WTC11 (cell line): ENCODE data around the gene NPPA.

Source experiments
- CREB1 ChIP-seq: sonication (generic); formaldehyde crosslinking; IDR thresholded peaks from 2 replicates; pipeline ENCODE4 v1.8.0; 2023; ENCODE audit warnings: mild to moderate bottlenecking, missing genetic modification reagents
- ELF4 ChIP-seq: sonication (generic); formaldehyde crosslinking; IDR thresholded peaks from 2 replicates; pipeline ENCODE4 v1.8.1; 2022; ENCODE audit warnings: low read depth, mild to moderate bottlenecking, moderate library complexity, missing genetic modification reagents
- ESRRA ChIP-seq: sonication (generic); formaldehyde crosslinking; IDR thresholded peaks from 2 replicates; pipeline ENCODE4 v1.8.1; 2022; ENCODE audit warnings: mild to moderate bottlenecking, missing genetic modification reagents, borderline replicate concordance
- FOXK1 ChIP-seq: sonication (generic); formaldehyde crosslinking; IDR thresholded peaks from 2 replicates; pipeline ENCODE4 v1.8.0; 2022; ENCODE audit warnings: mild to moderate bottlenecking, moderate library complexity, missing genetic modification reagents
- GABPB1 ChIP-seq: sonication (generic); formaldehyde crosslinking; IDR thresholded peaks from 2 replicates; pipeline ENCODE4 v1.8.1; 2023; ENCODE audit warnings: mild to moderate bottlenecking, missing genetic modification reagents
- NFE2L1 ChIP-seq: sonication (generic); formaldehyde crosslinking; IDR thresholded peaks from 2 replicates; pipeline ENCODE4 v1.8.1; 2023; ENCODE audit warnings: missing genetic modification reagents
- SOX15 ChIP-seq: fragments of 250-450 bp; sonication (Bioruptor Pico); IDR thresholded peaks from 2 replicates; pipeline ENCODE4 v1.9.0; 2021; ENCODE audit warnings: mild to moderate bottlenecking
- ZBTB21 ChIP-seq: sonication (generic); formaldehyde crosslinking; IDR thresholded peaks from 2 replicates; pipeline ENCODE4 v1.8.1; 2023; ENCODE audit warnings: mild to moderate bottlenecking, missing genetic modification reagents, borderline replicate concordance
- ZNF423 ChIP-seq: fragments of 250-450 bp; sonication (Bioruptor Pico); IDR thresholded peaks from 2 replicates; pipeline ENCODE4 v2.1.2; 2022; ENCODE audit warnings: mild to moderate bottlenecking, moderate library complexity
- TF ChIP-seq, protein P1 (sequence below): sonication (generic); formaldehyde crosslinking; IDR thresholded peaks from 2 replicates; pipeline ENCODE4 v1.8.1; 2023; ENCODE audit warnings: mild to moderate bottlenecking, missing genetic modification reagents
- TF ChIP-seq, protein P2 (sequence below): fragments of 200-600 bp; IDR thresholded peaks from 2 replicates; pipeline ENCODE4 v1.8.0; 2022; ENCODE audit warnings: antibody characterized with exemption
- TF ChIP-seq, protein P3 (sequence below): sonication (generic); formaldehyde crosslinking; IDR thresholded peaks from 2 replicates; pipeline ENCODE4 v1.8.1; 2023; ENCODE audit warnings: mild to moderate bottlenecking, missing genetic modification reagents, moderate library complexity
- TF ChIP-seq, protein P4 (sequence below): sonication (generic); formaldehyde crosslinking; IDR thresholded peaks from 2 replicates; pipeline ENCODE4 v1.8.1; 2022; ENCODE audit warnings: missing genetic modification reagents, borderline replicate concordance

DNA sequence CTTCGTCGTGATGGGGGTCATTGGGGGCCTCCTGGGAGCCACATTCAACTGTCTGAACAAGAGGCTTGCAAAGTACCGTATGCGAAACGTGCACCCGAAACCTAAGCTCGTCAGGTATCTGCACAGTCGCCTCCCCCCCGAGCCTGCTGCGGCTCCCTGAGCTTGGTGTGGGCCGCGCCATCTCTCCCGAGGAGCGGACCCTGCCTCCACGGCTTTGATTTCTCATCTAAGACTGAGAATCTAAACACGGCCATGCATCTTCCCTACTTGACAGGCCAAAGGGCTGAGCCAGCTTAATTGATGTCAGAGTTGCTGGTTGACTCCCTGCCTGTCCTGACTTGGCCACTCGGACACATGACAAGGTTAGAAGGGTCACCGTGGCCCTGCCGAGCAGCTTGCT, 19.1 kb downstream of the NPPA start:
- TF ChIP-seq, protein P1, sequence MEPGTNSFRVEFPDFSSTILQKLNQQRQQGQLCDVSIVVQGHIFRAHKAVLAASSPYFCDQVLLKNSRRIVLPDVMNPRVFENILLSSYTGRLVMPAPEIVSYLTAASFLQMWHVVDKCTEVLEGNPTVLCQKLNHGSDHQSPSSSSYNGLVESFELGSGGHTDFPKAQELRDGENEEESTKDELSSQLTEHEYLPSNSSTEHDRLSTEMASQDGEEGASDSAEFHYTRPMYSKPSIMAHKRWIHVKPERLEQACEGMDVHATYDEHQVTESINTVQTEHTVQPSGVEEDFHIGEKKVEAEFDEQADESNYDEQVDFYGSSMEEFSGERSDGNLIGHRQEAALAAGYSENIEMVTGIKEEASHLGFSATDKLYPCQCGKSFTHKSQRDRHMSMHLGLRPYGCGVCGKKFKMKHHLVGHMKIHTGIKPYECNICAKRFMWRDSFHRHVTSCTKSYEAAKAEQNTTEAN = no peak
- TF ChIP-seq GABPB1 (CRISPR knock-in tag) (no peak), ELF4 (CRISPR knock-in tag) (no peak), ESRRA (CRISPR knock-in tag) (no peak), ZBTB21 (CRISPR knock-in tag) (no peak), NFE2L1 (no peak), FOXK1 (CRISPR knock-in tag) (no peak), ZNF423 (no peak), CREB1 (CRISPR knock-in tag) (no peak), SOX15 (CRISPR knock-in tag) (no peak)
- TF ChIP-seq, protein P2, sequence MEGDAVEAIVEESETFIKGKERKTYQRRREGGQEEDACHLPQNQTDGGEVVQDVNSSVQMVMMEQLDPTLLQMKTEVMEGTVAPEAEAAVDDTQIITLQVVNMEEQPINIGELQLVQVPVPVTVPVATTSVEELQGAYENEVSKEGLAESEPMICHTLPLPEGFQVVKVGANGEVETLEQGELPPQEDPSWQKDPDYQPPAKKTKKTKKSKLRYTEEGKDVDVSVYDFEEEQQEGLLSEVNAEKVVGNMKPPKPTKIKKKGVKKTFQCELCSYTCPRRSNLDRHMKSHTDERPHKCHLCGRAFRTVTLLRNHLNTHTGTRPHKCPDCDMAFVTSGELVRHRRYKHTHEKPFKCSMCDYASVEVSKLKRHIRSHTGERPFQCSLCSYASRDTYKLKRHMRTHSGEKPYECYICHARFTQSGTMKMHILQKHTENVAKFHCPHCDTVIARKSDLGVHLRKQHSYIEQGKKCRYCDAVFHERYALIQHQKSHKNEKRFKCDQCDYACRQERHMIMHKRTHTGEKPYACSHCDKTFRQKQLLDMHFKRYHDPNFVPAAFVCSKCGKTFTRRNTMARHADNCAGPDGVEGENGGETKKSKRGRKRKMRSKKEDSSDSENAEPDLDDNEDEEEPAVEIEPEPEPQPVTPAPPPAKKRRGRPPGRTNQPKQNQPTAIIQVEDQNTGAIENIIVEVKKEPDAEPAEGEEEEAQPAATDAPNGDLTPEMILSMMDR = no peak
- TF ChIP-seq, protein P3, sequence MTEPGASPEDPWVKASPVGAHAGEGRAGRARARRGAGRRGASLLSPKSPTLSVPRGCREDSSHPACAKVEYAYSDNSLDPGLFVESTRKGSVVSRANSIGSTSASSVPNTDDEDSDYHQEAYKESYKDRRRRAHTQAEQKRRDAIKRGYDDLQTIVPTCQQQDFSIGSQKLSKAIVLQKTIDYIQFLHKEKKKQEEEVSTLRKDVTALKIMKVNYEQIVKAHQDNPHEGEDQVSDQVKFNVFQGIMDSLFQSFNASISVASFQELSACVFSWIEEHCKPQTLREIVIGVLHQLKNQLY (CRISPR knock-in tag) = no peak
- TF ChIP-seq, protein P4, sequence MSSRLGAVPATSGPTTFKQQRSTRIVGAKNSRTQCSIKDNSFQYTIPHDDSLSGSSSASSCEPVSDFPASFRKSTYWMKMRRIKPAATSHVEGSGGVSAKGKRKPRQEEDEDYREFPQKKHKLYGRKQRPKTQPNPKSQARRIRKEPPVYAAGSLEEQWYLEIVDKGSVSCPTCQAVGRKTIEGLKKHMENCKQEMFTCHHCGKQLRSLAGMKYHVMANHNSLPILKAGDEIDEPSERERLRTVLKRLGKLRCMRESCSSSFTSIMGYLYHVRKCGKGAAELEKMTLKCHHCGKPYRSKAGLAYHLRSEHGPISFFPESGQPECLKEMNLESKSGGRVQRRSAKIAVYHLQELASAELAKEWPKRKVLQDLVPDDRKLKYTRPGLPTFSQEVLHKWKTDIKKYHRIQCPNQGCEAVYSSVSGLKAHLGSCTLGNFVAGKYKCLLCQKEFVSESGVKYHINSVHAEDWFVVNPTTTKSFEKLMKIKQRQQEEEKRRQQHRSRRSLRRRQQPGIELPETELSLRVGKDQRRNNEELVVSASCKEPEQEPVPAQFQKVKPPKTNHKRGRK (CRISPR knock-in tag) = no peak
